Neural cell (in vitro differentiated cells): ENCODE results near the gene BMERB1. TPM values are rescaled to one million over a fixed set of nuclear protein-coding genes. Genes with fewer than 3 reads are reported as not detected.
"Not testable (repeated sequence)": the region's sequence is repeated elsewhere in the genome, so short reads cannot be mapped to it uniquely, and the experiment has no call there.

ENCODE experiments used
- H2AFZ ChIP-seq: fragments of 200-600, 300-800 bp; sonication (generic), shearing (Covaris generic); 2 replicates; pipeline ENCODE4 v1.6.0; 2014; ENCODE audit warnings: low read depth, mild to moderate bottlenecking, antibody characterized with exemption, low read length, moderate library complexity
- H3F3A ChIP-seq: fragments of 200-600 bp; shearing (Covaris generic); 2 replicates; pipeline ENCODE4 v1.6.1; 2016; ENCODE audit warnings: mild to moderate bottlenecking, moderate library complexity, mixed read lengths, antibody characterized with exemption, low read length; ENCODE audit not compliant: insufficient read depth, poor library complexity, severe bottlenecking
- H3K27ac ChIP-seq: fragments of 200-600, 300-800 bp; sonication (generic), shearing (Covaris generic); 2 replicates; pipeline ENCODE4 v1.5.1; 2014; ENCODE audit warnings: mild to moderate bottlenecking, low read length, moderate library complexity
- H3K27me3 ChIP-seq: fragments of 300-800, 200-600 bp; sonication (generic), shearing (Covaris generic); 2 replicates; pipeline ENCODE4 v1.6.0; 2014; ENCODE audit warnings: mild to moderate bottlenecking, low read depth, low read length, moderate library complexity; ENCODE audit not compliant: insufficient read depth
- H3K36me3 ChIP-seq: fragments of 300-800, 200-600 bp; sonication (generic), shearing (Covaris generic); 2 replicates; pipeline ENCODE4 v1.5.1; 2014; ENCODE audit warnings: mild to moderate bottlenecking, antibody characterized with exemption, low read length, moderate library complexity; ENCODE audit not compliant: insufficient read depth
- H3K4me2 ChIP-seq: fragments of 300-800, 200-600 bp; sonication (generic), shearing (Covaris generic); 2 replicates; pipeline ENCODE4 v1.6.0; 2014; ENCODE audit warnings: mild to moderate bottlenecking, low read length
- H3K4me3 ChIP-seq: fragments of 300-800, 200-600 bp; sonication (generic), shearing (Covaris generic); 2 replicates; pipeline ENCODE4 v1.5.1; 2014; ENCODE audit warnings: mild to moderate bottlenecking, low read length, moderate library complexity
- H3K79me2 ChIP-seq: fragments of 200-600 bp; shearing (Covaris generic); replicated peaks from 2 replicates; pipeline ENCODE4 v1.6.0; 2014; ENCODE audit warnings: mild to moderate bottlenecking, low read length, moderate library complexity; ENCODE audit not compliant: insufficient read depth
- H3K9ac ChIP-seq: fragments of 300-800, 200-600 bp; sonication (generic), shearing (Covaris generic); 2 replicates; pipeline ENCODE4 v1.6.1; 2016; ENCODE audit warnings: mild to moderate bottlenecking, low read length, mixed read lengths
- H3K9me2 ChIP-seq: fragments of 200-600 bp; shearing (Covaris generic); 2 replicates; pipeline ENCODE4 v1.6.1; 2016; ENCODE audit warnings: mild to moderate bottlenecking, low read length, mixed read lengths; ENCODE audit not compliant: insufficient read depth
- H3K9me3 ChIP-seq: fragments of 200-600, 300-800 bp; sonication (generic), shearing (Covaris generic); 2 replicates; pipeline ENCODE4 v1.6.1; 2016; ENCODE audit warnings: mild to moderate bottlenecking, mixed run types, low read length, moderate library complexity, mixed read lengths
- H4K20me1 ChIP-seq: fragments of 200-600 bp; shearing (Covaris generic); 2 replicates; pipeline ENCODE4 v1.6.1; 2016; ENCODE audit warnings: mild to moderate bottlenecking, mixed run types; ENCODE audit not compliant: insufficient read depth
- EP300 ChIP-seq: fragments of 450-650 bp; conservative IDR thresholded peaks from 2 replicates; pipeline ENCODE4 v1.6.1; 2014; ENCODE audit warnings: antibody characterized with exemption, mild to moderate bottlenecking, moderate library complexity; ENCODE audit not compliant: poor library complexity, severe bottlenecking
- EZH2 ChIP-seq: fragments of 200-600, 300-800 bp; shearing (Covaris generic), sonication (generic); IDR thresholded peaks from 2 replicates; pipeline ENCODE4 v1.6.1; 2014; ENCODE audit warnings: antibody characterized with exemption, low read length, borderline replicate concordance, mild to moderate bottlenecking; ENCODE audit not compliant: insufficient read depth, poor library complexity, severe bottlenecking
- MXI1 ChIP-seq: fragments of 450-650 bp; conservative IDR thresholded peaks from 2 replicates; pipeline ENCODE4 v1.6.1; 2014; ENCODE audit warnings: antibody characterized with exemption, mild to moderate bottlenecking; ENCODE audit not compliant: poor library complexity, severe bottlenecking
- POLR2AphosphoS5 ChIP-seq: IDR thresholded peaks from 2 replicates; pipeline ENCODE4 v1.6.1; 2012
- RAD21 ChIP-seq: fragments of 450-650 bp; conservative IDR thresholded peaks from 2 replicates; pipeline ENCODE4 v1.6.1; 2014; ENCODE audit warnings: antibody characterized with exemption, mild to moderate bottlenecking, moderate library complexity
- SMC3 ChIP-seq: fragments of 450-650 bp; conservative IDR thresholded peaks from 2 replicates; pipeline ENCODE4 v1.6.1; 2014; ENCODE audit warnings: antibody characterized with exemption, mild to moderate bottlenecking, moderate library complexity; ENCODE audit not compliant: poor library complexity
- TAF1 ChIP-seq: IDR thresholded peaks from 2 replicates; pipeline ENCODE4 v1.6.1; 2012; ENCODE audit warnings: low read depth
- polyA plus RNA-seq: library from polyadenylated mRNA; depleted of rRNA; stranded (reverse); fragments of >200 nt; gene quantifications from 2 replicates; pipeline ENCODE4 v1.2.3, GENCODE V29; 2014
- TF ChIP-seq, protein P1 (sequence below): IDR thresholded peaks from 2 replicates; pipeline ENCODE4 v1.6.1; 2012; ENCODE audit warnings: borderline replicate concordance
- TF ChIP-seq, protein P2 (sequence below): fragments of 450-650 bp; IDR thresholded peaks from 2 replicates; pipeline ENCODE4 v1.5.1; 2014; ENCODE audit warnings: antibody characterized with exemption, mild to moderate bottlenecking, moderate library complexity; ENCODE audit not compliant: poor library complexity, severe bottlenecking

Gene BMERB1
- polyA plus RNA-seq, 1 donor from 2014 or later: 149 TPM

DNA sequence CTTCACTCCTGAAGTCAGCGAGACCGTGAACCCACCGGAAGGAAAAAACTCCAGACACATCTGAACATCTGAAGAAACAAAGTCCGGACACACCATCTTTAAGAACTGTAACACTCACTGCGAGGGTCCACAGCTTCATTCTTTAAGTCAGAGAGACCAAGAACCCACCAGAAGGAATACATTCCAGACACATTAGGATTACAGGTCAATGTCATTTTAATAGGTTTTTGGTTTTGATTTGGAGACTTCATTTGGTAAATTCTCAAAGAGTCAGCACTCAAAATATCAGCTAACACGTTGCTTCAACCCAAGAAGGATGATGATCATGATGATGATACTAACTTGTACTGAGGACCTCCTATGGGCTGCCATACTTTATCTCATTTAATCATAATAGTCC lies 7.6 kb upstream of the BMERB1 start:
- H3K27me3 ChIP-seq: no peaks in the 10 kb centered on the region
- no peaks in the 10 kb centered on the region for H3F3A ChIP-seq
- no peaks in the 10 kb centered on the region for H3K36me3 ChIP-seq
- H3K4me2 ChIP-seq: no peak overlapping the region
- no peak overlapping the region for H2AFZ ChIP-seq
- TF ChIP-seq SMC3 (no peak), EP300 (no peak), POLR2AphosphoS5 (no peak), RAD21 (no peak), TAF1 (no peak), MXI1 (no peak), EZH2 (no peak)
- TF ChIP-seq, protein P1, sequence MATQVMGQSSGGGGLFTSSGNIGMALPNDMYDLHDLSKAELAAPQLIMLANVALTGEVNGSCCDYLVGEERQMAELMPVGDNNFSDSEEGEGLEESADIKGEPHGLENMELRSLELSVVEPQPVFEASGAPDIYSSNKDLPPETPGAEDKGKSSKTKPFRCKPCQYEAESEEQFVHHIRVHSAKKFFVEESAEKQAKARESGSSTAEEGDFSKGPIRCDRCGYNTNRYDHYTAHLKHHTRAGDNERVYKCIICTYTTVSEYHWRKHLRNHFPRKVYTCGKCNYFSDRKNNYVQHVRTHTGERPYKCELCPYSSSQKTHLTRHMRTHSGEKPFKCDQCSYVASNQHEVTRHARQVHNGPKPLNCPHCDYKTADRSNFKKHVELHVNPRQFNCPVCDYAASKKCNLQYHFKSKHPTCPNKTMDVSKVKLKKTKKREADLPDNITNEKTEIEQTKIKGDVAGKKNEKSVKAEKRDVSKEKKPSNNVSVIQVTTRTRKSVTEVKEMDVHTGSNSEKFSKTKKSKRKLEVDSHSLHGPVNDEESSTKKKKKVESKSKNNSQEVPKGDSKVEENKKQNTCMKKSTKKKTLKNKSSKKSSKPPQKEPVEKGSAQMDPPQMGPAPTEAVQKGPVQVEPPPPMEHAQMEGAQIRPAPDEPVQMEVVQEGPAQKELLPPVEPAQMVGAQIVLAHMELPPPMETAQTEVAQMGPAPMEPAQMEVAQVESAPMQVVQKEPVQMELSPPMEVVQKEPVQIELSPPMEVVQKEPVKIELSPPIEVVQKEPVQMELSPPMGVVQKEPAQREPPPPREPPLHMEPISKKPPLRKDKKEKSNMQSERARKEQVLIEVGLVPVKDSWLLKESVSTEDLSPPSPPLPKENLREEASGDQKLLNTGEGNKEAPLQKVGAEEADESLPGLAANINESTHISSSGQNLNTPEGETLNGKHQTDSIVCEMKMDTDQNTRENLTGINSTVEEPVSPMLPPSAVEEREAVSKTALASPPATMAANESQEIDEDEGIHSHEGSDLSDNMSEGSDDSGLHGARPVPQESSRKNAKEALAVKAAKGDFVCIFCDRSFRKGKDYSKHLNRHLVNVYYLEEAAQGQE: no peak
- TF ChIP-seq, protein P2, sequence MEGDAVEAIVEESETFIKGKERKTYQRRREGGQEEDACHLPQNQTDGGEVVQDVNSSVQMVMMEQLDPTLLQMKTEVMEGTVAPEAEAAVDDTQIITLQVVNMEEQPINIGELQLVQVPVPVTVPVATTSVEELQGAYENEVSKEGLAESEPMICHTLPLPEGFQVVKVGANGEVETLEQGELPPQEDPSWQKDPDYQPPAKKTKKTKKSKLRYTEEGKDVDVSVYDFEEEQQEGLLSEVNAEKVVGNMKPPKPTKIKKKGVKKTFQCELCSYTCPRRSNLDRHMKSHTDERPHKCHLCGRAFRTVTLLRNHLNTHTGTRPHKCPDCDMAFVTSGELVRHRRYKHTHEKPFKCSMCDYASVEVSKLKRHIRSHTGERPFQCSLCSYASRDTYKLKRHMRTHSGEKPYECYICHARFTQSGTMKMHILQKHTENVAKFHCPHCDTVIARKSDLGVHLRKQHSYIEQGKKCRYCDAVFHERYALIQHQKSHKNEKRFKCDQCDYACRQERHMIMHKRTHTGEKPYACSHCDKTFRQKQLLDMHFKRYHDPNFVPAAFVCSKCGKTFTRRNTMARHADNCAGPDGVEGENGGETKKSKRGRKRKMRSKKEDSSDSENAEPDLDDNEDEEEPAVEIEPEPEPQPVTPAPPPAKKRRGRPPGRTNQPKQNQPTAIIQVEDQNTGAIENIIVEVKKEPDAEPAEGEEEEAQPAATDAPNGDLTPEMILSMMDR: no peak
- H3K9me2 ChIP-seq: no peaks in the 10 kb centered on the region
- H3K79me2 ChIP-seq: no peaks in the 10 kb centered on the region
- H3K27ac ChIP-seq: no peak overlapping the region
- H4K20me1 ChIP-seq: no peaks in the 10 kb centered on the region
- H3K9ac ChIP-seq: no peak overlapping the region
- no peaks in the 10 kb centered on the region for H3K9me3 ChIP-seq
- H3K4me3 ChIP-seq: no peak overlapping the region

DNA sequence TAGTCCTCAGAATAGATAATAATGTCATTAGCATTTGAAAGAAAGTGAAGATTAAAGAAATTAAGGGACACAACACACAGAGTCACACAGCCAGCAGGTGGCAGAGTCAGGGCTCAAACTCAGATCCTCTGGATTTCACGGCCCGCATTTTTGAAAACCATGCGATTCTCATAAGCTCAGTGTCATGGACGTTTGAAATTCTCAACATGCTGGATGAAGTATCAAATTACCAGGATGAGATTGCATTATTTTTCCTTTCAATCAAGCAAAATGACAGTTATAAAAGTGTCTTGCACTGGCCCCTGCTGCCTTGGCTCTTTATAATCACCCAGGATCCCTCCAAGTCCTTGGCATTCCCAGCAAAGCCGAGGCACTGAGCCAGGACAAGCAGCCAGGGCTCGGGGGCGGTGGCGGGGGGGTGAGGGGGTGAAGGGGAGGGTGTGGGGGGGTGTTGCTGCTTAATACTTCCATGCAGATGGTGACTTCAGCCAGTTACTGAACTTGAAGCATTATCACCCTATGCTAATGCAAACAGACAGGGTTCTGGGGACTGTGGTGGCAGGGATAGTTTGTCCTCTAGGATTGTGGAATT lies 6.6 kb upstream of the BMERB1 start:
- H3K27me3 ChIP-seq: no peaks in the 10 kb centered on the region
- H3K36me3 ChIP-seq: no peaks in the 10 kb centered on the region
- no peak overlapping the region for H2AFZ ChIP-seq
- no peaks in the 10 kb centered on the region for H3F3A ChIP-seq
- H3K4me3 ChIP-seq: no peak overlapping the region
- H3K79me2 ChIP-seq: no peaks in the 10 kb centered on the region
- no peaks in the 10 kb centered on the region for H3K9me2 ChIP-seq
- no peak overlapping the region for H3K9ac ChIP-seq
- no peak overlapping the region for H3K27ac ChIP-seq
- no peaks in the 10 kb centered on the region for H3K9me3 ChIP-seq
- no peak overlapping the region for H3K4me2 ChIP-seq
- H4K20me1 ChIP-seq: no peaks in the 10 kb centered on the region
- peak; percentile 23 for TF ChIP-seq RAD21
- TF ChIP-seq, protein P2: peak; percentile 41
- TF ChIP-seq SMC3: peak; percentile 46
- TF ChIP-seq, protein P1: no peak

DNA sequence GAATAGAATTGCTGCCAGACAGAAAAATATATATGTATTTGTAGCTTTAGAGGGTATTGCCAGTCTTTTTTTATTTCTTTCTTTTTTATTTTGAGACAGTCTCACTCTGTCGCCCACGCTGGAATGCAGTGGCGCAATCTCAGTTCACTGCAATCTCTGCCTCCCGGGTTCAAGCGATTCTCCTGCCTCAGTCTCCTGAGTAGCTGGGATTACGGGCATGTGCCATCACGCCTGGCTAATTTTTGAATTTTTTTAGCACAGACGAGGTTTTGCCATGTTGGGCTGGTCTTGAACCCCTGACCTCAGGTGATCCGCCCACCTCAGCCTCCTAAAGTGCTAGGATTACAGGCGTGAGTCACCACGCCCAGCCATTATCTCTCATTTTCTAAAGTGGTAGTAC lies 3.5 kb upstream of the BMERB1 start:
- not testable (repeated sequence) for H3K27ac ChIP-seq, H3K4me3 ChIP-seq, H3K4me2 ChIP-seq, H4K20me1 ChIP-seq, H3K9me3 ChIP-seq, H3K36me3 ChIP-seq, H3K9me2 ChIP-seq, H2AFZ ChIP-seq, H3K9ac ChIP-seq, H3F3A ChIP-seq, H3K79me2 ChIP-seq, H3K27me3 ChIP-seq
